ENCODE measurements around the gene NDUFAB1.
"Not testable (repeated sequence)": the region's sequence is repeated elsewhere in the genome, so short reads cannot be mapped to it uniquely, and the experiment has no call there.

The NDUFAB1 gene

GRCh38 chr16:23595951-23596720 is at the start of gene NDUFAB1:
Gene NDUFAB1 (minus strand): TSS chr16:23596316. CDS start chr16:23596290, 26 bp downstream.
- DNase-seq, result peak; percentile 92

- DNase-seq, result no peak
Measured at GRCh38 chr16:23642246-23642774, 46.2 kb upstream of the NDUFAB1 start.

- peak; percentile 95 for DNase-seq
Measured at GRCh38 chr16:23640931-23641765, 45.0 kb upstream of the NDUFAB1 start, which contains the start of the genes DCTN5 and PALB2. Gene DCTN5 (plus strand): TSS chr16:23641466. CDS start chr16:23641543, 77 bp downstream. Gene PALB2 (minus strand): TSS chr16:23641310. CDS start chr16:23641157, 153 bp downstream.

GRCh38 chr16:23640615-23640930 is 44.5 kb upstream of the NDUFAB1 start:
- no peak for DNase-seq

GRCh38 chr16:23635958-23636357 is 39.8 kb upstream of the NDUFAB1 start:
- no peak for DNase-seq

GRCh38 chr16:23634461-23635036 is 38.4 kb upstream of the NDUFAB1 start:
- no peak for DNase-seq

- DNase-seq, result not testable (repeated sequence)
Measured at GRCh38 chr16:23631874-23632273, 35.8 kb upstream of the NDUFAB1 start.

GRCh38 chr16:23629516-23629915 is 33.4 kb upstream of the NDUFAB1 start:
- DNase-seq, result no peak

GRCh38 chr16:23624092-23624491 is 28.0 kb upstream of the NDUFAB1 start:
- no peak for DNase-seq

GRCh38 chr16:23615805-23616204 is 19.7 kb upstream of the NDUFAB1 start:
- DNase-seq, result no peak

- no peak for DNase-seq
Measured at GRCh38 chr16:23611936-23612335, 15.8 kb upstream of the NDUFAB1 start.

- DNase-seq, result not testable (repeated sequence)
Measured at GRCh38 chr16:23610905-23611304, 14.8 kb upstream of the NDUFAB1 start.

- no peak for DNase-seq
Measured at GRCh38 chr16:23609929-23610328, 13.8 kb upstream of the NDUFAB1 start.

GRCh38 chr16:23608194-23608593 is 12.1 kb upstream of the NDUFAB1 start:
- no peak for DNase-seq

GRCh38 chr16:23607726-23608125 is 11.6 kb upstream of the NDUFAB1 start:
- no peak for DNase-seq

GRCh38 chr16:23597003-23597756 is 1.1 kb upstream of the NDUFAB1 start:
- DNase-seq, result peak; percentile 14

- DNase-seq, result no peak
Measured at GRCh38 chr16:23595246-23595950, 718 bp downstream of the NDUFAB1 start.

- no peak for DNase-seq
Measured at GRCh38 chr16:23594186-23594585, 1.9 kb downstream of the NDUFAB1 start.

GRCh38 chr16:23590181-23590580 is 5.9 kb downstream of the NDUFAB1 start:
- no peak for DNase-seq

GRCh38 chr16:23587726-23588125 is 8.4 kb downstream of the NDUFAB1 start:
- DNase-seq, result no peak

GRCh38 chr16:23584186-23585076 is 11.7 kb downstream of the NDUFAB1 start:
- DNase-seq, result no peak

All from NCI-H510A treated with DMSO at 0.1 percent for 48 hours (cell line).